Measurements from ENCODE around the gene BCR. TPM values are rescaled to one million over a fixed set of nuclear protein-coding genes. Genes with fewer than 3 reads are reported as not detected.

BCR gene
- total and polyA plus RNA-seq, 2 of the 8 experiments (the other 6 are each of a cell fraction or from before 2014, with no cell fraction given) = 66.7 to 130 TPM

GRCh38 chr22:23230348-23231068 lies 50.2 kb downstream of the BCR start (continued):
- TF ChIP-seq RAD21 (IDR thresholded peaks at IDR 0.05 in 1 of 2, conservative IDR thresholded peaks at IDR 0.05 in 1 of 2; ENCODE audit: low read depth in 2 of 2, low read length in 2 of 2) (no peak; a peak in 1 of 4 replicates), RFX5 (IDR thresholded peaks at IDR 0.05; ENCODE audit: borderline replicate concordance, low read depth, low read length) (no peak), BRCA1 (IDR thresholded peaks at IDR 0.05; ENCODE audit: low read depth, low read length) (no peak), ASH2L (IDR thresholded peaks at IDR 0.05; ENCODE audit: low read length) (no peak), GABPA (IDR thresholded peaks at IDR 0.05; ENCODE audit: borderline replicate concordance, insufficient read depth, low read length) (peak; percentile 48; the same call in 1 of the 2 replicates), GTF2F1 (IDR thresholded peaks at IDR 0.05; ENCODE audit: borderline replicate concordance, low read depth, low read length) (no peak), NRF1 (IDR thresholded peaks at IDR 0.05; ENCODE audit: low read depth, low read length) (no peak), SRF (IDR thresholded peaks at IDR 0.05; ENCODE audit: low read depth, low read length) (no peak), KDM4A (IDR thresholded peaks at IDR 0.05; ENCODE audit: low read depth, low read length, severe bottlenecking) (no peak), TEAD4 (IDR thresholded peaks at IDR 0.05; ENCODE audit: low read depth, low read length) (0 out of 2 replicates have a peak, but pooled peaks have one; percentile 31), EGR1 (IDR thresholded peaks at IDR 0.05; ENCODE audit: borderline replicate concordance, low read depth, low read length) (0 out of 2 replicates have a peak, but pooled peaks have one; percentile 31), CEBPB (IDR thresholded peaks at IDR 0.05; ENCODE audit: low read depth, low read length) (no peak), USF2 (IDR thresholded peaks at IDR 0.05; ENCODE audit: low read length) (no peak), CHD1 (IDR thresholded peaks at IDR 0.05; ENCODE audit: low read depth, low read length) (no peak), RBBP5 (IDR thresholded peaks at IDR 0.05; ENCODE audit: borderline replicate concordance, low read depth, low read length) (no peak), MAX (IDR thresholded peaks at IDR 0.05) (no peak), POLR2A (IDR thresholded peaks at IDR 0.05; ENCODE audit: control extremely low read depth in 1 of 2, low read depth in 2 of 2, low read length in 2 of 2) (no peak), PHF8 (conservative IDR thresholded peaks at IDR 0.05; ENCODE audit: low read depth, low read length) (no peak)

Data from H1 (cell line).